Stimulated activated CD8-positive, alpha-beta memory T cell treated with anti-CD3 and anti-CD28 coated beads, Interleukin-7, amount 100 ng/mL, for 4 hours (primary cell): Measurements from ENCODE around the gene NMUR1.
A peak's percentile ranks its signal among the peaks of the same experiment; 100 is the strongest.

Experiments
- DNase-seq, 2 donors: peaks; one replicate each; pipeline ENCODE4 v3.0.0-alpha.2; 2020; ENCODE audit warnings: low read depth in 2 of 2

Gene NMUR1

GRCh38 chr2:231526341-231527090 lies 3.7 kb downstream of the NMUR1 start:
- no peak for DNase-seq

GRCh38 chr2:231525248-231526163 lies 4.7 kb downstream of the NMUR1 start:
- no peak for DNase-seq

- DNase-seq, result no peak
Measured at GRCh38 chr2:231524477-231525247, 5.6 kb downstream of the NMUR1 start.

- no peak for DNase-seq
Measured at GRCh38 chr2:231523451-231524285, 6.6 kb downstream of the NMUR1 start.

- no peak for DNase-seq
Measured at GRCh38 chr2:231522418-231523180, 7.6 kb downstream of the NMUR1 start.

GRCh38 chr2:231521443-231521842 lies 8.8 kb downstream of the NMUR1 start:
- no peak for DNase-seq

- no peak for DNase-seq
Measured at GRCh38 chr2:231519975-231520555, 10.2 kb downstream of the NMUR1 start.

- no peak for DNase-seq
Measured at GRCh38 chr2:231518771-231519170, 11.5 kb downstream of the NMUR1 start.

GRCh38 chr2:231515603-231516002 lies 14.6 kb downstream of the NMUR1 start:
- no peak for DNase-seq

GRCh38 chr2:231514951-231515297 lies 15.3 kb downstream of the NMUR1 start:
- DNase-seq, result no peak

- DNase-seq, result peak; percentile 97 to 99
Measured at GRCh38 chr2:231514225-231514950, 15.9 kb downstream of the NMUR1 start.

GRCh38 chr2:231513746-231514224 lies 16.5 kb downstream of the NMUR1 start:
- DNase-seq, result no peak

GRCh38 chr2:231512222-231512621 lies 18.0 kb downstream of the NMUR1 start:
- DNase-seq, result no peak

- no peak for DNase-seq
Measured at GRCh38 chr2:231503766-231504165, 26.5 kb downstream of the NMUR1 start.

GRCh38 chr2:231502596-231502995 lies 27.6 kb downstream of the NMUR1 start:
- no peak for DNase-seq

- no peak for DNase-seq
Measured at GRCh38 chr2:231497651-231498050, 32.6 kb downstream of the NMUR1 start.

GRCh38 chr2:231494669-231495068 lies 35.6 kb downstream of the NMUR1 start:
- no peak for DNase-seq

GRCh38 chr2:231490801-231491200 lies 39.4 kb downstream of the NMUR1 start:
- DNase-seq, result no peak

GRCh38 chr2:231489990-231490389 lies 40.3 kb downstream of the NMUR1 start:
- DNase-seq, result no peak
